HG02852 (cell line): ENCODE data around the gene CAMK1.
A peak's percentile ranks its signal among the peaks of the same experiment; 100 is the strongest.

Experiments
- ATAC-seq: cut with Tn5 transposase; IDR thresholded peaks from one replicate; pipeline ENCODE4 v1.9.1; 2021; ENCODE audit warnings: mild to moderate bottlenecking, moderate library complexity; ENCODE audit not compliant: unreplicated experiment

CAMK1 gene

DNA sequence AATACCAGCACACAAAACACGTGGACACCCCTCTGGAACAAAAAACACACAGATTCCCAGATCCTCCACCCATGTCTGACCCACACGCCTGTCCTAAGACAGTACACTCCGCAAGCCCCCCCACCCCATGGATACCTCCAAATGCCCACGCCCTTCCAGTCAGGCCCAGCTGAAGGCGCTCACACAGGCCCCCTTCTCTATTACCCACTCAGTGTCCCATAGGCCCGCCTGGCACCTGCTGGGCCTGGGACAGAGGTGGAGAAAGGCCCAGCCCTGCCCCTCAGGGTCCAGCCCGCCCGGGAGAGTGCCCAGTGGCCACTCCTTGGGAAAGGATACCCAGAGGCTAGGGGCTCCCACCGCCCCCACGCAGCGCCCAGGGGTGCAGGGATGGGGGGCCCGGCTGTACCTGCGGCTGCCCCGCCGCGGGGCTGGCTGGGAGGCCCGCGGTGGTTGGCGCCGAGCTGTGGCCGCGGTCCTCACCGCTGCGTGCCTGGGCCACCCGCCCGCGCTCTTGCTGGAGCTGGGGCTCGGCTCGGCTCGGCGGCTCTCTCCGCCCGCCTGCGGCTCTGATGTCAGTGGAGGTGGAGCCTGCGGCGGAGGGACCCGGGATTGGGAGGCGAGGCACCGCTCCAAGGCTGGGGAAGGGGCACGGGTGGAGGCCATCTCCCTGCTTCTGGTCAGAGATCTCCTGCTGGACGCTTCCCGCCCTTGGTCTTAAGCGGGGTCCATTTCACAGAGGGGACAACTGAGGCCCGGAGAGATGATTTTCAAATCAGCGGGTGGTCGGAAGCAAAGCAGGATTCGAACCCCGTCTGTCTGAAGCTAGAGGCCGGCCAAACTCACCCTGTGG is at the start of gene CAMK1:
CAMK1 (minus strand) TSS at position 522 of the 850 bp plus-strand sequence. CDS start 2,198 bp downstream, outside the sequence.
- ATAC-seq, result peak; percentile 83

DNA sequence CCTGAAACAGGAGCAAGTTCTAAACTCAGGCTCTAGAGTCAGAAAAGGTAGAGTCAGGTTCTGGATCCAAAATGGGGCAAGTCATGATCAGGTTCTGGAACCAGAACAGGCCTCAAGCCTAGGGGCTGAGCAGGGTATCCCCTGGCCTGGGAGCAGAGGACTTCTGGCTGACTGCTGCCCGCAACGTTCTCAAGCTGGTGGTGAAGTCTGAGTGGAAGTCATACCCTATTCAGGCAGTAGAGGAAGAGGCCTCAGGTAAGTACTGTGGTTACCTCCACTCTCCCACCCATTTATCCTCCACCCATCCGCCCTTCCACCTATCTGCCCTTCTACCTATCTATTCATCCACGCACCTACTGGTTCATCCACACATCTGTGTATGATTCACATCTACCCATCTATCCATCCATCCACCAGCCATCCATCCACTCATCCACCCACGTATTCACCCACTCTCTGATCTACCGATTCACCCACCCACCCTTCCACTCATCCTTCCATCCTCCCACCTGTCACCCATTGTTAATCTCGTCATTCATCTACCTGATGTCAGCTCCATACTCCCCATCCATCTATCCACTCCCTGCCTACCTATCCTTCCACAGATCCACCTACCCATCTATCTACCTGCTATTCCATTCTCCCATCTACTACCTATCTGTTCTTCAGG is 49.1 kb upstream of the CAMK1 start:
- no peak for ATAC-seq

- ATAC-seq, result no peak
Observed at GRCh38 chr3:9817436-9817835, 47.7 kb upstream of the CAMK1 start.

- ATAC-seq, result no peak
Observed at GRCh38 chr3:9815986-9816385, 46.2 kb upstream of the CAMK1 start.

GRCh38 chr3:9812870-9813483 is 43.2 kb upstream of the CAMK1 start:
- no peak for ATAC-seq

- ATAC-seq, result no peak
Observed at GRCh38 chr3:9810846-9811245, 41.1 kb upstream of the CAMK1 start.

DNA sequence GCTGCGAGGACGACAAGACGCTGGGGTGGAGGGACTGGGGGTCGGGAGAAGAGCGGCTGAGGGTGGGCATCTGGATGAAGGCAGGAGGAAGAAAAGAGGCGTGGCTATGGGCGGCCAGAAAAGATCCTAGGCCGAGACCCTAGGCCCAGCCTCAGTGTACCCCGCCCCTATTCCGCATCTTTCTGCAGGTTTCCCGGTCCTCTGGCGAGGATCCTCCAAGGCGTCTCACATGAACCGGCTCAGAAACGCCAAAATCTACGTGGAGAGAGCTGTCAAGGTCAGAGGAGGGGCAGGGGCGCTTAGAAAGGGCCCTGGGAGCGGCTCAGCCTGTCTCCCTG is 40.7 kb upstream of the CAMK1 start:
- ATAC-seq, result no peak

DNA sequence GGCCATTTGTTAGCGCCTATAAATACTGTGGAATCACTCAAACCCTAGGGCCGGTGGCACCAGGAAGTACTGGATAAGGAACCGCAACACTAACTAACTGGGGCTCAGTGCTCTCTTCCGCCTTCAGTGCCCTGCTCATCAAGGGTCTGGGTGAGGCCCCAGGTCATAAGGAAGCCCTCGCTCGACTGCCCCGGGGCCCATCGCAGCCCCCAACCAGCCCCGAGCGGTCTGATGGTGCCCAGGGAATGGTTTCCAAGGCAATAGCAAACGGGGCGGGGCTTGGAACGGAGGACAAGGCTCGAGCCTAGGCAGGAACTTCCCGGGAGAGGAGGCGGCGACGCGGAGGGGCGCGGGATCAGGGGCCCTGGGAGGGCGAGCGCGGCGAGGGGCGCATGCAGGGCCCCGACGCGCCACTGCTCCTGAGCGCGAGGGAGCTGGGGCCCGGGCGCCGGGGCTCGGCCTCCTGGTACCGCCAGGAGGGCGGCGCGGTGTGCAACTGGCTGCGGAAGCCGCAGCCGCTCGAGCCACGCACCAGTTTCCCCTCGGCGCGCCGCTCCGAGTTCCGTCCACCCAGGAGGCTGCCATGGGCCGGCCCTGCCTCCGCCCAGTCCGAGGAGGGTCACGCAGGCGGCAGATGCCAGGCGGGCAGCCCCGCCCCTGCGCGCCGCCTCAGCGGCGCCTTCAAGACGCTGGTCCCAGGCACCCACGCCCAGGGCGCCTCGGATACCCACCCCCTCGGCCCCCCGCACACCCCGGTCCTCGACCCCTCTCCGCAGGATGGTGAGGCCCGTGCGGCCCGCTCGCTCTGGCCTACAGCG is 40.1 kb upstream of the CAMK1 start, which contains the start of gene TTLL3:
TTLL3 (plus strand) TSS at position 648 of the 818 bp plus-strand sequence. CDS start 400 bp downstream, outside the sequence.
- peak; percentile 43 for ATAC-seq

DNA sequence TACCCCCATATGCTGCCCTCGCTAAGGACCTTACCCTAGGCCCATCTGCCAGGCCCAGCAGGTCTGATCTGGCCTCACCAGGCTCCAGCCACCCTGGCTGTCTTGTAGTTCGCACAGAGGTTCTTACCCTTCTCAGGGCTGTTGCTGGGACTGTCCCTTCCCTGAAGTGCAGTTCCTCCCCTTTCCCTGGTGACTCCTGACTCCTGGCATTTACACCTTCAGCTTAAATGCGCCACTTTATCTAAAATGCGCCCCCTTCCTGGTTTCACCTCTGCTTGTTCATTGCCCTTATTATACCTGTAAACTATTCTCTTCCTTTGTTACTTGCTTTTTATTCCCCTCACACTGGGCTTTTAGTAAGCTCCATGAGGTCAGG is 39.5 kb upstream of the CAMK1 start:
- no peak for ATAC-seq

DNA sequence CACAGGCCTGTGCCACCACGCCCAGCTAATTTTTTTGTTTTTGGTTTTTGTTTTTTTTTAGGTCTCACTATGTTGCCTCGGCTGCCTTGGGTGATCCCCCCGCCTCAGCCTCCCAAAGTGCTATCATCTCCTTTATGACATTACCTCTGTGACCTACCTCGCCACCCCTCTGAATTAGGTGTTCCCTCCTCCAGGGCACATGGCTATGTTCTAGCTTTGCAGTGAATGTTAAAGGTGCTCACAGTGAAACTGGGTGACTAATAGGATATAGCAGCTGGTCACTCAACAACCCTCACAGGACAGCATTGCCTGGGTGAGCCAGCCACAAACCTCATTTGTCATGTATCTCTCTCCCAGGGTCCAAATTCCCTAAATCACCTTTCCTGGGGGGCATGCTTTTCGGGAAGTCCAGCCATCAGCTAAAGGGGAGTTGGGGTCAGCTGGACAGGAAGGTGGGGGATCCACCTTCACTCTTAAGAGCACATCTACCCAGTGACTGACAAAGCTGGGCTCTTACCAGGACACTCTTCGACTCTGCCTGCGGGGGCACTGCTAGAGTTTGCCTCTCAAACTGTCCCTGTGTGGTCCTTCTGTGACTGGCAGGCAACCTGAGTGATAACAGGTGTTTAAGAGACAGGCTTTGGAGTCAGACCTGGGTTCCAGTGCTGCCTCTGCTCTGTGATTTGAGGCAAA is 38.7 kb upstream of the CAMK1 start:
- ATAC-seq, result peak; percentile 48

GRCh38 chr3:9807981-9808344 is 38.2 kb upstream of the CAMK1 start:
- no peak for ATAC-seq

DNA sequence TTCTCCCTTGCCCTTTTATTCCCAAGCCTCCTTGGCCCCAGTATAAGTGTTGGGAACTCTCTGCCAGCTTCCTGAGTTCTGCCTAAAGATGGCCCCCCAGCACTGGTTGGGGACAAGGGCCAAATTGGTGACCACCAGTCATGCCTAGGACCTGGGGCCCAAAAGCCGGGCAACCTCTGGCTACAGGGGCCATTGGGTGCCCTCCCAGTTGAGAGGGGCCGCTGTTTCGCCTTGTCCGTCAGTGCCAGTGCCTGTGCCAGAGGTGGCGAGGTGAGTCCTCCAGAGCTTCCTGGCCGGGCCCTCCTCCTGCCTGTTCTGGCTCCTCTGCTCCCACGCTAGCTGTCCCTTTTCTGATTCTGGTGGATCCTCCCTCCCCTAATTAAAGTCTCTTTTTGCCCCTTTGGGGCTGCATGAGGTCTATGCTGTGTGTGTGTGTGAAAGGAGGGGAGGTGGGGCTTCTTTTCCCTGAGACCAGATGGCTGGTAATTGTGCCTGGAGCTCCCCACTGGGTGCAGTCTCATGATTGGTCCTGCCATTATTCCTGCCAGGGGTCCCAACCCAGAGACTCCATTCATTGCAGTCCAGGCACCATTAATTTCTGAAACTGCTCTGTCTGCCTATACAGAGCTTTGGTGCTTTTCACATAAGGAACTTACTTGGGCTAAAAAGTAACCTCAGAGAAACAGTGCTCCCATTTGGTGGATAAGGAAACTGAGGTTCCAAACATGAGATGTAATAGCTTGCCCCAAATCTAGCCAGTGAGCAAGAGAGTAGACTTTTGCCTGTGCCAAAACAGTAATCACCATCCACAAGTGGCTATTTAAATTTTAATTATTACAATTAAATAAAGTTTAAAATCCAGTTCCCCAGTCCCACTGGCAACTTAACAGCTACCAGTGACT is 37.2 kb upstream of the CAMK1 start:
- ATAC-seq, result no peak

GRCh38 chr3:9806137-9806536 is 36.4 kb upstream of the CAMK1 start:
- ATAC-seq, result no peak

DNA sequence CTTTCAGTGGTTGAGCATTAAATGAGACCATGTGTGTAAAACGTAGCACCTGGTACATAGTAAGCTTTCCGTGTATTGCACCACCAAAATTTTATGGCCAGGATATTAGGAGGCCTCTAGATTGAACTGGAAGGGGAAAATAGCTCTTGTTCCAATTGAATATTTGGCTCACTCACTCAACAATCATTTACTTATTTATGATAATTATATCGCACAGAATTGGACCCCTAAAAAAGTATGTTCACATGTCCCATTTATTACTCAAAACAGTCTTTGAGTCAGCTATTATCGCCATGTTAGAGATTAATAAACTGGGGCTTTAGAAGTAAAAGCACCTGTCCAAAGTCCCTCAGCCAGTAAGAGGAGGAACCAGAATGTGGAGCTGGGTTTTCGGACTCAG is 35.2 kb upstream of the CAMK1 start:
- ATAC-seq, result no peak

- ATAC-seq, result no peak
Observed at GRCh38 chr3:9803494-9803893, 33.7 kb upstream of the CAMK1 start.

DNA sequence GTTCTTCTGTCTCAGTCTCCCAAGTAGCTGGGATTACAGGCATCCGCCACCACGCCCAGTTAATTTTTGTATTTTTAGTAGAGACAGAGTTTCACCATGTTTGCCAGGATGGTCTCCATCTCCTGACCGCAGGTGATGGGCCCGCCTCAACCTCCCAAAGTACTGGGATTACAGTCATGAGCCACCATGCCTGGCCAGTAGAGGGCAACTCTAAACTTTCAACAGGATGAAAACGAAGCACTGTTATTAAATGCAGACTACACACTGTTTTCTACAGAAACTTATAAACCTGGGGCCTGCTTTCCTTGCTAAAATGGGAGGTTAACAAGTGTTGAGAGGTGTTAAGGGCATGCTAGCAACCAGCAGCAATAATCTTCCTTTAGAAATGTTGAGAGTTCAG is 30.8 kb upstream of the CAMK1 start:
- no peak for ATAC-seq

DNA sequence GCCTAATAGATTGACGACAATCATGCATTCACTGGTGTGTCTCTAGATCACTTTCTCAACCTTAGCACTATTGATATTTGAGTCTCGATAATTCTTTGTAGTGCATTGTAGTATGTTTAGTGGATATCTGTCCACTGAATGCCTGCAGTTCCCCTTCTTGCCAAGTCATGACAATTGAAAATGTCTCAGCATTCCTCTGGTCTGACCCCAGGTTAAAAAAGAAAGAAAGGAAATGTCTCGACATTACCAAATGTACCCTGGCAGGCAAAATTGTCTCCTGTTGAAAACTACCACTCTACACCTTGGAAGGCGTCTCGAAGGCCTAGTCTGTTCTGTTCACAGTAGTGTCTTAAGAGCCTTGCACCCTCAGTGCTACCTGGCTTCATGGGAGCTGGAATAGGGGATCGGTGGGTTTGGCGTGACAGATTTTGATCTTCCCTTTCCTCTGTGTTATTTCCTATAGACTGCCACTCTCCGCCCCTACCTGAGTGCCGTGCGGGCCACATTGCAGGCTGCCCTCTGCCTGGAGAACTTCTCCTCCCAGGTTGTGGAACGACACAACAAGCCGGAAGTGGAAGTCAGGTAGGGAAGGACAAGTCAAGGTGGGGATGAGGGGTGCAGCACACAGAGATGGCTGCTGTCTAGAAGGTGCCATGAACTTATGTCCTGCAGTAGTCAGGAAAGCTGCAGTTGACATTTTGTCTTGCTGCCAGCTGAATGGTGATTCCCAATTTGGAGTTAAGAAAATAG is 27.6 kb upstream of the CAMK1 start:
- ATAC-seq, result no peak

GRCh38 chr3:9795207-9795606 is 25.5 kb upstream of the CAMK1 start:
- ATAC-seq, result no peak

DNA sequence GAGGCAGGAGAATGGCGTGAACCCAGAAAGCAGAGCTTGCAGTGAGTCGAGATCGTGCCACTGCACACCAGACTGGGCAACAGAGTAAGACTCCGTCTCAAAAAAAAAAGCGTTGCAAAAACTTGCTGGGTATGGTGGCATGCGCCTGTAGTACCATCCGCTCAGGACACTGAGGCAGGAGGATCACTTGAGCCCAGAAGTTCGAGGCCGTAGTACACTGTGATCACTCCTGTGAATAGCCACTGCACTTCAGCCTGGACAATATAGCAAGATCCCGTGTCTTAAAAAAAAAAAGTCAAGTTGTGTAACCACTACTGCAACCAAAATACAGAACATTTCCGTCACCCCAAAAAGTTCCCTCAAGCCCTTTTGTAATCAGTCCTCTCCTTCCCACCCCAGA is 24.7 kb upstream of the CAMK1 start:
- ATAC-seq, result no peak
